K562 (cell line): Measurements from ENCODE around the gene FAM78B. TPM values are rescaled to one million over a fixed set of nuclear protein-coding genes. Genes with fewer than 3 reads are reported as not detected.

Experiments
- CREBBP ChIP-seq: IDR thresholded peaks from one replicate; pipeline ENCODE4 v1.6.1; 2012; ENCODE audit warnings: low read depth, mild to moderate bottlenecking, control low read depth, inconsistent platforms, low read length
- ELF2 ChIP-seq: fragments of 250-450 bp; sonication (Bioruptor Pico); IDR thresholded peaks from 2 replicates; pipeline ENCODE4 v1.5.0; 2021; ENCODE audit warnings: mild to moderate bottlenecking
- ID3 ChIP-seq, 2 experiments: fragments of 250-450 bp in 1 of 2; fragments of 450-650 bp in 1 of 2; sonication (Bioruptor Pico) in 1 of 2; IDR thresholded peaks; 2 replicates each; pipeline versions ENCODE4 v1.6.1 to v1.8.0; 2016 to 2021; ENCODE audit warnings: mild to moderate bottlenecking in 2 of 2, moderate library complexity in 2 of 2, missing compliant biosample characterization in 1 of 2, missing genetic modification characterization in 1 of 2
- IFI16 ChIP-seq: fragments of 250-450 bp; sonication (Bioruptor Pico); IDR thresholded peaks from 2 replicates; pipeline ENCODE4 v2.1.2; 2022; ENCODE audit warnings: mild to moderate bottlenecking, inconsistent platforms
- KDM5B ChIP-seq: fragments of 200-600 bp; sonication (generic); IDR thresholded peaks from 2 replicates; pipeline ENCODE4 v1.6.1; 2012; ENCODE audit warnings: low read depth, mild to moderate bottlenecking, moderate library complexity, low read length, control low read depth, inconsistent platforms; ENCODE audit not compliant: insufficient replicate concordance
- MEF2A ChIP-seq: IDR thresholded peaks from 2 replicates; pipeline ENCODE4 v1.6.1; 2011; ENCODE audit warnings: low read depth, mild to moderate bottlenecking, low read length, moderate library complexity; ENCODE audit not compliant: control insufficient read depth
- NR1H2 ChIP-seq: sonication (generic); formaldehyde crosslinking; IDR thresholded peaks from 2 replicates; pipeline ENCODE4 v1.4.0; 2020; ENCODE audit warnings: mild to moderate bottlenecking, missing genetic modification reagents
- PML ChIP-seq: IDR thresholded peaks from 2 replicates; pipeline ENCODE4 v1.6.1; 2012; ENCODE audit warnings: low read length, inconsistent platforms
- POLR2H ChIP-seq: IDR thresholded peaks from 2 replicates; pipeline ENCODE4 v1.6.1; 2016; ENCODE audit warnings: missing genetic modification characterization, low read depth, mild to moderate bottlenecking, control low read depth, missing compliant biosample characterization, moderate library complexity
- RREB1 ChIP-seq: fragments of 250-450 bp; sonication (Bioruptor Pico); IDR thresholded peaks from 2 replicates; pipeline ENCODE4 v1.4.0; 2020
- ZC3H8 ChIP-seq: fragments of 450-650 bp; IDR thresholded peaks from 2 replicates; pipeline ENCODE4 v1.6.1; 2017
- ZKSCAN8 ChIP-seq: fragments of 200-800 bp; sonication (Bioruptor generic); IDR thresholded peaks from 2 replicates; pipeline ENCODE4 v1.6.1; 2016; ENCODE audit warnings: missing genetic modification characterization, missing compliant biosample characterization
- polyA plus RNA-seq, 8 experiments: library from polyadenylated mRNA; depleted of rRNA in 4 of 8; stranded (reverse) in 5 of 8; unstranded in 3 of 8; fragments of >200 nt; fragmentation: Nextera tagmentation in 2 of 8; fragmentation: Illumina TruSeq in 1 of 8; extraction: Ambion mirVana in 2 of 8; extraction: Trizol in 1 of 8; gene quantifications; 2 replicates each; pipeline versions ENCODE4 v1.2.1 to v1.2.3, GENCODE V29; 2011 to 2014; ENCODE audit warnings: inconsistent platforms in 1 of 8, missing spikeins in 1 of 8
- total RNA-seq, 7 experiments: library from RNA; depleted of rRNA in 6 of 7; stranded (reverse); fragments of >200 nt in 6 of 7; fragmentation: Illumina TruSeq in 2 of 7; extraction: Trizol in 2 of 7; gene quantifications; 2 replicates each; pipeline versions ENCODE4 v1.2.1 to v1.2.3, GENCODE V29; 2011 to 2021; ENCODE audit warnings: low replicate concordance in 1 of 7

The FAM78B gene
- total and polyA plus RNA-seq, 9 of the 15 experiments (the other 6 are each of a cell fraction or from before 2014, with no cell fraction given): 0.04 to 0.43 (median 0.29) TPM; not detected in 1

GRCh38 chr1:166133857-166134256 lies 32.9 kb downstream of the FAM78B start (continued):
- TF ChIP-seq RREB1 (CRISPR knock-in tag) (no peak), NR1H2 (CRISPR knock-in tag) (no peak), ELF2 (CRISPR knock-in tag) (no peak), CREBBP (no peak), IFI16 (no peak), KDM5B (no peak), ID3 (CRISPR knock-in tag; IDR thresholded peaks at IDR 0.05) (no peak), ID3 (tag; IDR thresholded peaks at IDR 0.05) (no peak), ZKSCAN8 (CRISPR knock-in tag) (no peak), ZC3H8 (no peak), PML (no peak), MEF2A (no peak), POLR2H (tag) (no peak)
